Spleen (tissue), 11 donors: Measurements from ENCODE around the gene INSM1. TPM values are rescaled to one million over a fixed set of nuclear protein-coding genes. Genes with fewer than 3 reads are reported as not detected.
A peak's percentile ranks its signal among the peaks of the same experiment; 100 is the strongest.

Source experiments
- DNase-seq: peaks from one replicate; pipeline ENCODE4 v3.0.0-alpha.2; 2020
- H3K27ac ChIP-seq, 8 donors: fragments of 200-600 bp; sonication (generic) in 7 of 8; 1 replicate in 4 of 8; 2 replicates in 4 of 8; pipeline versions ENCODE4 v1.5.0 to v1.8.0; 2016 to 2021; ENCODE audit warnings: inconsistent platforms in 4 of 8, mild to moderate bottlenecking in 4 of 8, moderate library complexity in 1 of 8
- H3K27me3 ChIP-seq, 7 donors: fragments of 200-600 bp; sonication (generic) in 6 of 7; replicated peaks in 1 of 7; 1 replicate in 4 of 7; 2 replicates in 3 of 7; pipeline versions ENCODE4 v1.5.0 to v1.8.0; 2016 to 2021; ENCODE audit warnings: inconsistent platforms in 3 of 7, mild to moderate bottlenecking in 1 of 7
- H3K36me3 ChIP-seq, 6 donors: fragments of 200-600 bp; sonication (generic) in 5 of 6; 1 replicate in 4 of 6; 2 replicates in 2 of 6; pipeline versions ENCODE4 v1.5.0 to v1.8.0; 2016 to 2021; ENCODE audit warnings: inconsistent platforms in 2 of 6
- H3K4me1 ChIP-seq, 6 donors: fragments of 200-600 bp; sonication (generic) in 5 of 6; 1 replicate in 3 of 6; 2 replicates in 3 of 6; pipeline versions ENCODE4 v1.5.0 to v1.8.0; 2016 to 2021; ENCODE audit warnings: inconsistent platforms in 3 of 6
- H3K4me3 ChIP-seq, 8 donors: fragments of 200-600 bp; sonication (generic) in 7 of 8; 1 replicate in 4 of 8; 2 replicates in 4 of 8; pipeline versions ENCODE4 v1.5.0 to v1.8.0; 2016 to 2021; ENCODE audit warnings: inconsistent platforms in 4 of 8, mild to moderate bottlenecking in 4 of 8, moderate library complexity in 2 of 8
- H3K9me3 ChIP-seq, 8 donors: fragments of 200-600 bp; sonication (generic) in 7 of 8; 1 replicate in 4 of 8; 2 replicates in 4 of 8; pipeline versions ENCODE4 v1.5.0 to v1.8.0; 2016 to 2021; ENCODE audit warnings: inconsistent platforms in 4 of 8
- POLR2A ChIP-seq, 3 donors: fragments of 450-650 bp; IDR thresholded peaks; one replicate each; pipeline ENCODE4 v1.5.1; 2017; ENCODE audit warnings: antibody characterized with exemption in 3 of 3, mild to moderate bottlenecking in 1 of 3
- POLR2AphosphoS5 ChIP-seq, 3 donors: sonication (generic); formaldehyde crosslinking; IDR thresholded peaks; one replicate each; pipeline ENCODE4 v1.5.1; 2017; ENCODE audit warnings: antibody characterized with exemption in 3 of 3
- WGBS, 5 donors: extraction: QIAGEN DNeasy Blood & Tissue Kit in 3 of 5; methylation state at CpG; one replicate each; pipeline versions ENCODE4 v1.1.5 to v1.1.7; 2013 to 2018; 5-methylcytosine and 5-hydroxymethylcytosine counted together
- intact Hi-C: fragments of 100-400 bp; cut with DNase I; formaldehyde crosslinking; loops from one replicate; pipeline ENCODE4 v1.15.0; 2023; ENCODE audit warnings: low total_unique reads
- polyA plus RNA-seq, 3 donors: library from polyadenylated mRNA; stranded (reverse); fragments of 200-250 nt; gene quantifications; one replicate each; pipeline ENCODE4 v1.2.1, GENCODE V29; 2013
- total RNA-seq, 7 donors: library from RNA; depleted of rRNA in 3 of 7; stranded (reverse); fragments of >200 nt in 3 of 7; fragmentation: NEBNext Ultra II Directional in 4 of 7; extraction: Animal tissue kit (Norgen Biotek cat#: 25700) in 4 of 7; gene quantifications; one replicate each; pipeline versions ENCODE4 v1.1.0 to v1.2.1, GENCODE V29; 2016 to 2021
- TF ChIP-seq, protein P1 (sequence below), 11 experiments: fragments of 200-600 bp in 7 of 11; fragments of 450-650 bp in 4 of 11; sonication (generic) in 4 of 11; IDR thresholded peaks in 8 of 11; conservative IDR thresholded peaks in 3 of 11; 1 replicate in 7 of 11; 2 replicates in 4 of 11; pipeline versions ENCODE4 v1.4.0 to v1.8.0; 2016 to 2021; ENCODE audit warnings: antibody characterized with exemption in 11 of 11, inconsistent platforms in 4 of 11, mild to moderate bottlenecking in 1 of 11
- donor health status: healthy with polysubstance abuse.
- donor health status: DM: no; HTN: no; CAD: no; lungs with moderate emphysema.
- donor health status: DM: no; HTN: no; CAD: no.
- donor health status: Bipolar disorder and iron deficiency.
- donor health status: healthy.
- donor health status: DM: no; HTN: no; CAD: no.
- donor health status: DM: yes; HTN: yes; CAD: no.

The INSM1 gene
- total and polyA plus RNA-seq, 10 donors, result 0.15 to 0.59 (median 0.40) TPM; not detected in 3

DNA sequence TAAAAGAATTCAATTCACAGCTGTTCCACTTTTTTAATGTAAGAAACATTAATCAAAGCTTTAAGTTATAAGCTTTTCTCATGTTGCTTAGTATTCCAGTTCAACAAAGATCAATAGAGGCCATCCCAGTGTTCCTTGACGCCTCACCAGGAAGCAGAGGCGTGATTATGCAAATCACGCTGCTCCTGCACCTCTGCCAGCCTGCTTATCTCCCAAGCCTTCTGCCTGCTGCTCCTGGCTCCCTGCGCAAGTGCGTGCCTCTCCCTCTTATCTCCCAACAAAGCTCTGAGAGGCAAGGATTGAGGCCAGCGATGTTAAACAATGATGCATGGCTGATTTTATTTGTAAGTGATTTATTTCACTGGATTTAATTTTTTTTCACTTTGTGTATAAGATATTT lies 42.8 kb downstream of the INSM1 start:
- WGBS, 5 donors, result 60 to 74% (median 72%) methylated on average over 6 of the region's 6 CpGs
- no peak for DNase-seq
- TF ChIP-seq POLR2AphosphoS5 (IDR thresholded peaks at IDR 0.05) (peak in 1 of 3 donors; percentile 18), POLR2A (IDR thresholded peaks at IDR 0.05) (no peak)
- Histone ChIP-seq H3K4me1 (no peaks in the 10 kb centered on the region), H3K27me3 (no peaks in the 10 kb centered on the region), H3K27ac (no peak overlapping the region), H3K9me3 (no peaks in the 10 kb centered on the region), H3K4me3 (no peak overlapping the region), H3K36me3 (peaks cover 0 to 56% (median 8%) of the 10 kb centered on the region in 6 donors)
- intact Hi-C loops, result no loop called here

DNA sequence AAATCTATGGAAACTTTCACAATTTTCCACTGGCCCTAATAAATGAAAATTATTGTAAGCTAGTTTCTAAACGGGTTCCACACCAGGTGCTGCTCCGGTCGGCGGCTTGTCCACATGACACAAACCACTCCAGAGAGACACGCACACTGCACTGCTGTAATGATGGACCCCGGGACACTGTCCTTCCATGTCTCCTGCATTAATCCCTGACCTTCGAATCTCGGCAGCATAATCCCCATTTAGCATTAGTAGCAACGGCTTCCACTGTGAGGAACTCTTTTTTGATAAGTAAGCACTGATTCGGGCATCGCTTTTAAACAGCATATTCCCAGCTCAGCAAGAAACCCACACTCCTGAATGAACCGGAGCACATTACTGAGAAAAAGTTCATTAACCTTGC lies 43.5 kb downstream of the INSM1 start:
- no peak for TF ChIP-seq POLR2AphosphoS5 (IDR thresholded peaks at IDR 0.05)
- TF ChIP-seq POLR2A (IDR thresholded peaks at IDR 0.05), result no peak
- TF ChIP-seq, protein P1, sequence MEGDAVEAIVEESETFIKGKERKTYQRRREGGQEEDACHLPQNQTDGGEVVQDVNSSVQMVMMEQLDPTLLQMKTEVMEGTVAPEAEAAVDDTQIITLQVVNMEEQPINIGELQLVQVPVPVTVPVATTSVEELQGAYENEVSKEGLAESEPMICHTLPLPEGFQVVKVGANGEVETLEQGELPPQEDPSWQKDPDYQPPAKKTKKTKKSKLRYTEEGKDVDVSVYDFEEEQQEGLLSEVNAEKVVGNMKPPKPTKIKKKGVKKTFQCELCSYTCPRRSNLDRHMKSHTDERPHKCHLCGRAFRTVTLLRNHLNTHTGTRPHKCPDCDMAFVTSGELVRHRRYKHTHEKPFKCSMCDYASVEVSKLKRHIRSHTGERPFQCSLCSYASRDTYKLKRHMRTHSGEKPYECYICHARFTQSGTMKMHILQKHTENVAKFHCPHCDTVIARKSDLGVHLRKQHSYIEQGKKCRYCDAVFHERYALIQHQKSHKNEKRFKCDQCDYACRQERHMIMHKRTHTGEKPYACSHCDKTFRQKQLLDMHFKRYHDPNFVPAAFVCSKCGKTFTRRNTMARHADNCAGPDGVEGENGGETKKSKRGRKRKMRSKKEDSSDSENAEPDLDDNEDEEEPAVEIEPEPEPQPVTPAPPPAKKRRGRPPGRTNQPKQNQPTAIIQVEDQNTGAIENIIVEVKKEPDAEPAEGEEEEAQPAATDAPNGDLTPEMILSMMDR (IDR thresholded peaks at IDR 0.05 in 8 of 11, conservative IDR thresholded peaks at IDR 0.05 in 3 of 11), result no peak
- Histone ChIP-seq H3K4me1 (no peaks in the 10 kb centered on the region), H3K4me3 (no peak overlapping the region), H3K36me3 (peaks cover 0 to 49% (median 8%) of the 10 kb centered on the region in 6 donors), H3K27me3 (no peaks in the 10 kb centered on the region), H3K9me3 (no peaks in the 10 kb centered on the region), H3K27ac (no peak overlapping the region)
- intact Hi-C loops, result no loop called here
- 88 to 94% (median 92%) methylated on average over 12 of the region's 12 CpGs for WGBS, 5 donors
- DNase-seq, result no peak

DNA sequence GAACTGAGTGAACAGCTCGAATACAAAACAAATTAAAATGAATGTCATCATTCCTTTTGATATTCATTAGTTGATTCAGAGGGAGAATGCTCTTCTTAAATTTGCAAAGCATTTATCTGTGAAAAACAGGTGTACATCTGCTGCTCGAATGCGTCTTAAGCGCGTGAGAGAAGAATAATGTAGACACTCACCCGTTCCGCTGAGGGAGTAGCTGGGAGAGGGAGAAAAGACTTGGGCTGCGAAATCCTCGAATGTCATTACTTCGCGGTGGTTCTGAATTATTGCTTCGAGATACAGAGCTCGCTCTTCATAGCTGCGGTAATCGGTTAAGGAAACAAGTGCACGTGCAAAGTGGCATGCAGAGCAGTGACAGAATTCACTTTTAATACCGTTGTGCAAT lies 43.9 kb downstream of the INSM1 start:
- no peaks in the 10 kb centered on the region for H3K9me3 ChIP-seq
- WGBS, 5 donors, result 93 to 95% (median 95%) methylated on average over 17 of the region's 17 CpGs
- intact Hi-C loops, result no loop called here

DNA sequence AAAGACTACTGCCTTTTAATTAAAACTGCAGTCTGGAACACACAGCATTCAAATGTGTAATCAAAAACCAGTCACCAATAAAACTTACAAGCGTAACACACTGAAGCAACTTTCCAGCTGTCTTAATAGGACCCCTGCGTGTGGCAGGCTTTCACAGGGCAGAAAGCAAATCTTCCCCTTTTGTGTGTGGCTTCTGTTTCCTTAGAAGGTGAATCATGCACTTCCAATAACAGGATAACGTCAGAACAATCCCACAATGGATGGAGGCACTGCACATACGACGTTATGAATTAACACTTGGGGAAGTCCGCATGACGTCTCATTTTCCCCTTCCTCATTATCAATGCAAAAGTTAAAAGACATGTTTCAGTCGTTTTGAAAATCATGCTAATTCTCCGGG lies 44.8 kb downstream of the INSM1 start:
- TF ChIP-seq POLR2A (IDR thresholded peaks at IDR 0.05), result no peak
- TF ChIP-seq, protein P1 (IDR thresholded peaks at IDR 0.05 in 8 of 11, conservative IDR thresholded peaks at IDR 0.05 in 3 of 11), result no peak
- TF ChIP-seq POLR2AphosphoS5 (IDR thresholded peaks at IDR 0.05), result no peak
- intact Hi-C loops, result no loop called here
- Histone ChIP-seq H3K27ac (no peak overlapping the region), H3K4me1 (no peaks in the 10 kb centered on the region), H3K27me3 (no peaks in the 10 kb centered on the region), H3K4me3 (no peak overlapping the region), H3K9me3 (no peaks in the 10 kb centered on the region), H3K36me3 (peaks cover 0 to 45% (median 8%) of the 10 kb centered on the region in 6 donors)
- whole genome bisulfite sequencing, 5 donors, result 44 to 61% (median 51%) methylated on average over 9 of the region's 9 CpGs
- DNase-seq, result no peak

More for the DNA sequence above, 43.9 kb downstream of the INSM1 start:
- H3K27me3 ChIP-seq, result no peaks in the 10 kb centered on the region
- H3K4me3 ChIP-seq, result no peak overlapping the region
- no peaks in the 10 kb centered on the region for H3K4me1 ChIP-seq
- TF ChIP-seq POLR2AphosphoS5 (IDR thresholded peaks at IDR 0.05), result no peak
- TF ChIP-seq, protein P1 (IDR thresholded peaks at IDR 0.05 in 8 of 11, conservative IDR thresholded peaks at IDR 0.05 in 3 of 11), result no peak
- no peak for TF ChIP-seq POLR2A (IDR thresholded peaks at IDR 0.05)
- no peak for DNase-seq
- no peak overlapping the region for H3K27ac ChIP-seq
- peaks cover 0 to 47% (median 8%) of the 10 kb centered on the region in 6 donors for H3K36me3 ChIP-seq
